ENCODE measurements around the gene DMAC2. TPM values are rescaled to one million over a fixed set of nuclear protein-coding genes. Genes with fewer than 3 reads are reported as not detected.

Gene DMAC2
- total RNA-seq, 1 donor from 2014 or later, result 60.3 TPM

DNA sequence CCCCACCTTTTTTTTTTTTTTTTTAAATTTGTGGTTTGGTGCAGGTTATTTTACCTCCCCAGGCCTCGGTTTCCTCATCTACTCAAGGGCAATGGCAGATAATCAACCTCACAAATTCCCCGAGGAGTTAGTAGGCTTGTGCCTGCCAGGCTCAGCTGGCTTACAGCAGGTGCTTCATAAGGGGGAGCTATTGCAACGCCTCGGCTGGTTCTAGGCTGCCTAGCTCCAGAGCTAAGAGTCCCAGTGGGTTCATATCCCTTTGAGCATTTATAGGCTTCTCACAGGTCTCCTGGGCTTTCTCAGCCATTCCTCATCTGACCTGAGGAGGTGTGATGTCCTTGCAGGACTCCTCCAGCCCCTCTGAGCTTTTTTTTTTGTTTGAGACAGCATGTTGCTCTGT is 31.5 kb downstream of the DMAC2 start:
- Histone ChIP-seq H2AFZ (ENCODE audit: low read depth, low read length) (no peak overlapping the region), H4K20me1 (ENCODE audit: insufficient read depth, low read length) (peaks cover 11% of the 10 kb centered on the region), H3K4me2 (ENCODE audit: low read length) (no peak overlapping the region), H3K79me2 (ENCODE audit: insufficient read depth, low read length) (no peaks in the 10 kb centered on the region), H3K27ac (ENCODE audit: low read depth, low read length) (no peak overlapping the region), H3K9ac (ENCODE audit: low read length) (no peak overlapping the region), H3K4me1 (ENCODE audit: insufficient read depth, low read length) (no peaks in the 10 kb centered on the region), H3K27me3 (ENCODE audit: insufficient read depth, low read length) (no peaks in the 10 kb centered on the region), H3K9me3 (ENCODE audit: insufficient read depth, low read depth, low read length) (no peaks in the 10 kb centered on the region), H3K36me3 (ENCODE audit: insufficient read depth, low read length) (no peaks in the 10 kb centered on the region), H3K4me3 (ENCODE audit: insufficient read depth, low read depth, low read length) (no peak overlapping the region)
- DNase-seq (ENCODE audit: low read depth), result no peak
- H3K27me3 Mint-ChIP-seq (ENCODE audit: low read depth, unreplicated experiment), result no peaks in the 10 kb centered on the region
- no peak for FAIRE-seq
- peaks cover 5% of the 10 kb centered on the region for H3K36me3 Mint-ChIP-seq (ENCODE audit: low read depth, unreplicated experiment)
- TF ChIP-seq EZH2 (IDR thresholded peaks at IDR 0.05; ENCODE audit: insufficient read depth, low read length), result no peak
- TF ChIP-seq, protein P1, sequence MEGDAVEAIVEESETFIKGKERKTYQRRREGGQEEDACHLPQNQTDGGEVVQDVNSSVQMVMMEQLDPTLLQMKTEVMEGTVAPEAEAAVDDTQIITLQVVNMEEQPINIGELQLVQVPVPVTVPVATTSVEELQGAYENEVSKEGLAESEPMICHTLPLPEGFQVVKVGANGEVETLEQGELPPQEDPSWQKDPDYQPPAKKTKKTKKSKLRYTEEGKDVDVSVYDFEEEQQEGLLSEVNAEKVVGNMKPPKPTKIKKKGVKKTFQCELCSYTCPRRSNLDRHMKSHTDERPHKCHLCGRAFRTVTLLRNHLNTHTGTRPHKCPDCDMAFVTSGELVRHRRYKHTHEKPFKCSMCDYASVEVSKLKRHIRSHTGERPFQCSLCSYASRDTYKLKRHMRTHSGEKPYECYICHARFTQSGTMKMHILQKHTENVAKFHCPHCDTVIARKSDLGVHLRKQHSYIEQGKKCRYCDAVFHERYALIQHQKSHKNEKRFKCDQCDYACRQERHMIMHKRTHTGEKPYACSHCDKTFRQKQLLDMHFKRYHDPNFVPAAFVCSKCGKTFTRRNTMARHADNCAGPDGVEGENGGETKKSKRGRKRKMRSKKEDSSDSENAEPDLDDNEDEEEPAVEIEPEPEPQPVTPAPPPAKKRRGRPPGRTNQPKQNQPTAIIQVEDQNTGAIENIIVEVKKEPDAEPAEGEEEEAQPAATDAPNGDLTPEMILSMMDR (IDR thresholded peaks at IDR 0.05; ENCODE audit: insufficient read depth, low read depth, low read length), result no peak
- no peaks in the 10 kb centered on the region for H3K9me3 Mint-ChIP-seq (ENCODE audit: unreplicated experiment)
- H3K27ac Mint-ChIP-seq (ENCODE audit: unreplicated experiment), result no peak overlapping the region
- H3K4me1 Mint-ChIP-seq (ENCODE audit: low read depth, unreplicated experiment), result peaks cover 22% of the 10 kb centered on the region
- H3K4me3 Mint-ChIP-seq (ENCODE audit: unreplicated experiment), result no peak overlapping the region

DNA sequence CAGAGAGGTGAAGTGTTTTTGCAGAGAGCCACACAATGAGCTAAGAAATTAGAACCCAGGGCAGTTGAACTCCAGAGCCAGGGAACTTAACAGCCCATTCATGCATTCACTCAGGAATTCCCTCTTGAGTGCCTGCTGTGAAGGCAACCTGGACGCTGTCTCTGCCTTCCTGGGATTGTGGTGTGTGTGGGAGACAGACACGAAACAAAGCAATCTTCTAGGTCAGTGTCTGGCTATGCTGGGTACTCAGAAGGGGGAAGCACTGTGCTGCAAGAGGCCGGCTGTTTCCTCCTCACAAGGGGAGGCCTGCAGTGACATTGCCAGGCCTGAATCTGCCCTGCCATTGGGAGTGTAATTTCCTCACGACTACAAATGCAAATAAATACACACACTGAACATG is 32.4 kb downstream of the DMAC2 start:
- no peaks in the 10 kb centered on the region for H3K9me3 ChIP-seq (ENCODE audit: insufficient read depth, low read depth, low read length)
- no peak overlapping the region for H3K4me3 ChIP-seq (ENCODE audit: insufficient read depth, low read depth, low read length)
- H4K20me1 ChIP-seq (ENCODE audit: insufficient read depth, low read length), result peaks cover 15% of the 10 kb centered on the region
- H3K27me3 Mint-ChIP-seq (ENCODE audit: low read depth, unreplicated experiment), result no peaks in the 10 kb centered on the region
- H3K79me2 ChIP-seq (ENCODE audit: insufficient read depth, low read length), result no peaks in the 10 kb centered on the region
- FAIRE-seq, result no peak
- no peak overlapping the region for H3K27ac ChIP-seq (ENCODE audit: low read depth, low read length)
- no peaks in the 10 kb centered on the region for H3K36me3 ChIP-seq (ENCODE audit: insufficient read depth, low read length)
- H3K9me3 Mint-ChIP-seq (ENCODE audit: unreplicated experiment), result no peaks in the 10 kb centered on the region
- TF ChIP-seq EZH2 (IDR thresholded peaks at IDR 0.05; ENCODE audit: insufficient read depth, low read length), result no peak
- TF ChIP-seq, protein P1 (IDR thresholded peaks at IDR 0.05; ENCODE audit: insufficient read depth, low read depth, low read length), result no peak
- H3K4me2 ChIP-seq (ENCODE audit: low read length), result no peak overlapping the region
- no peaks in the 10 kb centered on the region for H3K4me1 ChIP-seq (ENCODE audit: insufficient read depth, low read length)
- peak; percentile 19 for DNase-seq (ENCODE audit: low read depth)
- H2AFZ ChIP-seq (ENCODE audit: low read depth, low read length), result no peak overlapping the region
- peaks cover 22% of the 10 kb centered on the region for H3K4me1 Mint-ChIP-seq (ENCODE audit: low read depth, unreplicated experiment)
- no peak overlapping the region for H3K9ac ChIP-seq (ENCODE audit: low read length)
- H3K27ac Mint-ChIP-seq (ENCODE audit: unreplicated experiment), result peak overlapping the region; percentile 70
- H3K4me3 Mint-ChIP-seq (ENCODE audit: unreplicated experiment), result peak overlapping the region; percentile 42
- peaks cover 5% of the 10 kb centered on the region for H3K36me3 Mint-ChIP-seq (ENCODE audit: low read depth, unreplicated experiment)
- no peaks in the 10 kb centered on the region for H3K27me3 ChIP-seq (ENCODE audit: insufficient read depth, low read length)

DNA sequence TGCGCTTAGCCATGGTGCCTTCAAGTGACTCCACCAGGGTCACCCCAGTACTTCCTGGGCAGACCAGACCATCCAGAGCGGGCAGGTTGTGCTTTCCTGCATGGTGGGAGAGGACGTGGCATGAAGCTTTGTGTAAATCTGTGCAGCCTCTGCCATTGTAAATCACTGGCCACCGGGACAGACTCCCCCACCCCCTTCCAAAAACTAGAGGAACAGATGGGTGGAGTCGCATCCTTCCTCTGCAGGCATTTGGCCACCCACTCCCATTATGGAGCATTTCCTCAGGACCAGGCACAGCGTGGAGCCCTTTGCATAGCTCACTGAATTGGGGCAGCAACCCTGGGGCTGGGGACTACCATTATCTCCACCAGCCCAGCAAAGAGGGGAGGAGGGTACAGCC is 33.9 kb downstream of the DMAC2 start:
- no peak for DNase-seq (ENCODE audit: low read depth)
- Mint-ChIP-seq H3K27me3 (ENCODE audit: low read depth, unreplicated experiment) (no peaks in the 10 kb centered on the region), H3K4me3 (ENCODE audit: unreplicated experiment) (no peak overlapping the region), H3K36me3 (ENCODE audit: low read depth, unreplicated experiment) (no peaks in the 10 kb centered on the region), H3K4me1 (ENCODE audit: low read depth, unreplicated experiment) (peaks cover 19% of the 10 kb centered on the region), H3K27ac (ENCODE audit: unreplicated experiment) (no peak overlapping the region), H3K9me3 (ENCODE audit: unreplicated experiment) (no peaks in the 10 kb centered on the region)
- no peak overlapping the region for H2AFZ ChIP-seq (ENCODE audit: low read depth, low read length)
- H4K20me1 ChIP-seq (ENCODE audit: insufficient read depth, low read length), result peaks cover 15% of the 10 kb centered on the region
- no peak overlapping the region for H3K27ac ChIP-seq (ENCODE audit: low read depth, low read length)
- H3K4me1 ChIP-seq (ENCODE audit: insufficient read depth, low read length), result no peaks in the 10 kb centered on the region
- TF ChIP-seq EZH2 (IDR thresholded peaks at IDR 0.05; ENCODE audit: insufficient read depth, low read length), result no peak
- TF ChIP-seq, protein P1 (IDR thresholded peaks at IDR 0.05; ENCODE audit: insufficient read depth, low read depth, low read length), result no peak
- H3K27me3 ChIP-seq (ENCODE audit: insufficient read depth, low read length), result no peaks in the 10 kb centered on the region
- H3K4me2 ChIP-seq (ENCODE audit: low read length), result no peak overlapping the region
- no peaks in the 10 kb centered on the region for H3K9me3 ChIP-seq (ENCODE audit: insufficient read depth, low read depth, low read length)
- FAIRE-seq, result no peak
- H3K36me3 ChIP-seq (ENCODE audit: insufficient read depth, low read length), result no peaks in the 10 kb centered on the region
- no peaks in the 10 kb centered on the region for H3K79me2 ChIP-seq (ENCODE audit: insufficient read depth, low read length)
- no peak overlapping the region for H3K9ac ChIP-seq (ENCODE audit: low read length)
- H3K4me3 ChIP-seq (ENCODE audit: insufficient read depth, low read depth, low read length), result no peak overlapping the region
